ENCODE data around the gene H19.

H19 gene

DNA sequence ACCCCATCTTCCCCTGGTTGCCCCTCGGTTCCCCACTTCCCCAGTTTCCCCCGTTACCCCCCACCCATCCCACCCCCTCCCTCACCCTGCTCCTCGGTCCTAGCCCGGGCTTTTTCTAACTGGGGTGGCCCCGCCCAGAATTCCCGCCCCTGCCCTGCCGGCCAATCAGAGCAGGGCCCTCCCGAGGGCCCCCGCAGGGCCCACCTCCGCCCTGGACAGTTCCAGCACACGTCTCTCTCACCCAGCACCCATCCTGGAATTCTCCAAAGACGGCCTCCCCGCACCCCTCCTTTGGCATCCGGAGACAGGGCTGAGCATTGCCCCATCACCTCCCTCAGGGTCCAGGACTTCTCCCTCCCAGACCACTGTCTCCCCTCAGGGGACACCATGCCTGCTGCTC, at the start of gene H19:
H19 (minus strand) TSS at position 88 of the 400 bp plus-strand sequence.
- DNase-seq (ENCODE audit: low read depth, low spot score): no peak

DNA sequence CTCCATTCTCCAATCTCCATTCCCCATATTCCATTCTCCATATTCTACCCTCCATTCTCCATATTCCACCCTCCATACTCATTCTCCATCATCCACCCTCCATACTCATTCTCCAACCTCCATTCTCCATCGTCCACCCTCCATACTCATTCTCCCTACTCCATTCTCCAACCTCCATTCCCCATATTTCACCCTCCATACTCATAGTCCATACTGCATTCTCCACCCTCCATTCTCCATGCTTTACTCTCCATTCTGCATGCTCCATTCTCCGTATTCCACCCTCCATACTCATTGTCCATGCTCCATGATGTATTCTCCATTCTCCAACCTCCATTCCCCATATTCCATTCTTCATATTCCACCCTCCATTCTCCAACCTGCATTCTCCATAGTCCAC, 44.3 kb upstream of the H19 start:
- DNase-seq (ENCODE audit: low read depth, low spot score): no peak

DNA sequence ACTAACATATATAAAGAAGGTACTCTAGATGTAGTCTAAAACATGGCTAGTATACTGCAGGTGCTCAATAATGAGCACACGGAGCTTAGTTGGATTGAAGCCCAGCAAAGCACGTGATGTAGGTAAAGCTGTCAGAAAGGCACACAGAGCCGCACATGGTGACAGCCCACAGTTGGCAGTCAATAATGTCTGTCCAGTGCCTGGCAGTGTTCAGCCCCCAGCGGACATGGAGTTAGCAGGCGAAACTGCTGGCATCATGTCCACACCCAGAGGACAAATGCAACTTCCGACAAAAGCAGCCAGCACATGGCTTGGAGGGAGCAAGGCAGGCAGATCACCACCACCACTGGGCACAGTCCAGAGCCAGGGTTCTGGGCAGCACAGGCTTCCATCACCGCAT, 43.5 kb upstream of the H19 start:
- no peak for DNase-seq (ENCODE audit: low read depth, low spot score)

DNA sequence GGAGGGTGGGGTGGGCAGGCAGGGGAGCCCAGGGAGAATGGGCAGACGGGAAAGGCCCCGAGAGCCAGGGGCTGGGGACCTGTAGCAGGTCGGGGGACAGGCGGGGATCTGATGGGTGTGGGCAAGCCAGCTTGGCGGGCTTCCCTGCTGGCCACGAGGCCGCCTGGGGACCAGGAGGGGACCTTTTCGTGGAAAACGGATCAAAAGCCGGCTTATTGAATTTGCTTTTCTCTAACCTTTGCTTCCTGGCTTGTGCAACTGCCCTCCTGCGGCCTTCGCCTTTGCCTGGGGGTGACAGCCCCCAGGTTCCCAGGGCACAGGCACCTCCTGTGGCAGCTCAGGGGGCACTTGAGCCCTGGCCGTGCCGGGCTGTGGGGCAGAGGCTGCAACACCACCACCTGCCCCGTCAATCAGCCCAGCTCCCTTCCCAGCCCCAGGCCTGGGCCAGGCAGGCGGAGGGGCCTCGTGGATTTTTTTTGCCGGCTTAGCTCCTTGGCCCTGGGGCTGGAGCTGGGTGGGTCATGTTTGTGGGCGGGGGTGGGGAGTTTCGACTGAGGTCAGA, 41.6 kb upstream of the H19 start:
- DNase-seq (ENCODE audit: low read depth, low spot score): no peak

DNA sequence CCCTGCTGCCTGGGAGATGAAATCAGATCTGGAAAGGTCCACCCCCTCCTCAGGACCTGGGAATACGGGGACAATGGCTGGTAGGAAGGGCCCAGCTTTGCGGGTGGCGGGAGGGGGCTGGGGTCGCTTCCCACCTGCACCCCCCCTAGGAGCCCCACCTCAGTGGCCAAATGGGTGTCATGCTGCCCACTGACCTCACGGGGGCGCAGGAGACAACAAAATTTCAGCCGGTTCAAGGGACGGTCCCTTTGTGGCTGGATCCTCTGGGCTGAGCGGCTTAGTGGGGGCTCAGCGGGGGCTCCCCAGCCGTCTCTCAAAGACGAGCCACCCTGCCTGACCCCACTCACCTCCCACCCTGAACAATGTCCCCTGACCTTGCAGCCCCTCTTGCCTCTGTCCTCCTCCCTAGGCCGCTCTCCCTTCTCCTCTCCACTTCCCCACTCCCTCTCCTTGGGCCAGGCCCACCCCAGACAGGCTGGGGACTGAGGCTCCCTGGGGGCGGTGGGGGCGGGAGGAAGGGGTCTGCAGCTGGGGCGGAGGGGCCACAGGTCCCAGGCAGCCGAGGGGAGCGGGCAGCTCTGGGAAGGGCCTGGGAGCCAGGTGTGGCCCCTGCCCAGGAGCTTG, 39.3 kb upstream of the H19 start:
- DNase-seq (ENCODE audit: low read depth, low spot score): no peak

DNA sequence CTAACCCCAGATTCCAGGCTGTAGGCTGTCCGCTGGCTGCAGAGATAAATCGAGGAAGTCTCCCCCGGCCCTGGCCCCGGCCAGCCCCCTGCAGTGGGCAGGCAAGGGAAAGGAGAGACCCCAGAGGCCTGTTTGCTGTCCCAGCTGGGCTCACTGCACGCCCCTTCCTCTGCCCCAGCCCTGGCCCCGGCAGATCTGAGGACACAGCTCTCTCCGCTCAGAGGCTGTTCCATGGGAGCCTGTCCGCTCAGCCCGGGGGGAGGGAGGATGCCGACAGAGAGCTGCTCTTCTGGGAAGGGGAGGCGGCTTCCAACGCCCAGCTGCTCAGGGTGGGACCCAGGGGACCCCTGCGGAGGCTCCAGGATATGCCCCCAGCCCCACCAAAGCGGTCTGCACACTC, 37.7 kb upstream of the H19 start:
- no peak for DNase-seq (ENCODE audit: low read depth, low spot score)

DNA sequence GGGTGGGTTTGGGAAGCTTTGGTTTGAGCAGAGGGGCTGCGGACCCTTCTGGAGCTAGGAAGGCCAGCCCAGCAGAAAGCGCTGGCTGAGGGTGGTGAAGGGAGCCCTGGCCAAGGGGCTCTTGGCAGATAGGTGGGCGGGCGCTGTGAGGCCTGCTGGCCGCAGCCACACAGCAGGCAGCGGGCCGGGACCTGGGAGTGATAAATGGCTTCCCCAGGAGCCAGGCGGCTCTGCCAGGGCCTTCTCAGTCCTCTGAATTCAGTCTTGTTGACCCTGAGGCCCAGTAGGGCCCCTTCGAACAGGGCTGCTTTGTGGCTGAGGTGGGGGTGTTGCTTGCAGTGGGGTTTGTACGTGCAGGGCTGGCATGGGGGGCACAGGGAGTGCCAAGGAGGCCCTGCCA, 33.4 kb upstream of the H19 start:
- no peak for DNase-seq (ENCODE audit: low read depth, low spot score)

DNA sequence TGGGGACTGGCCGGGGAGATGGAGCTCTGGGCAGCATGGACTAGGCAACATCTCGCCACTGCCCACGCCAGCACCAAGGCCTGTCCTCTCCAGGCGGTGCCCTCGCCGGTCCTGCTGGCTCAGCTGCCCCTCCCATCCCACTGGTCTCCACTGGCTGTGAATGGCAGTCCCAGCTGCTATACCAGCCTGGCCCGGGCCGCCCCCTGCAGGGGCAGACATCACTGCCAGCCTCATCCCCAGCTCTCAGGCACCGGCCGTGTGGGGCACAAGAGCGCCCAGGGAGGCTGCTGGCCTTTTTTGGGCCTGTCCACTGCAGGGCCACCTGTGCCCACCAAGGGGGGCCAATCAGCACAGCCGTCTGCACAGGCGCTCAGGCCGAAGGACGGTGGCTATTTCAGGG, 30.1 kb upstream of the H19 start:
- DNase-seq (ENCODE audit: low read depth, low spot score): no peak

DNA sequence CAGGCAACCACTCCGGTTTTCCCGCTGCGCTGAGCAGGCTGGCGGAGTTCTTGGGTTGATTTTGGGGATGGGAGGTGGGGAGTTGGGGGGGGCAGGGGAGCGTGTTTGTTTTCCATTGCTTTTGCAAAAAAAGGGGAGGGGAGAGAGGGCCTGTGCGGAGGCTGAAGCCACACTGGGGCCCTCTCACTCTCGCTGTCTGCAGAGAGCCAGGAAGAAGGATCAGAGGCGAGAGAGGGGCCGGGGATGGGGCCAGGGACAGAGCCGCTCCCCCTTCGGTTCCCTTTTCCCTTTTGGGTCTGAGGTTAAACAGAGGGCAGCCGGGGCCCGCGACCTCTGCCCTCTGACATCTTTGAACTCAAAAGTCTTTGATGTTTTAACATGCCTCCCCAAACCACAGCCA, 17.4 kb upstream of the H19 start:
- DNase-seq (ENCODE audit: low read depth, low spot score): no peak

DNA sequence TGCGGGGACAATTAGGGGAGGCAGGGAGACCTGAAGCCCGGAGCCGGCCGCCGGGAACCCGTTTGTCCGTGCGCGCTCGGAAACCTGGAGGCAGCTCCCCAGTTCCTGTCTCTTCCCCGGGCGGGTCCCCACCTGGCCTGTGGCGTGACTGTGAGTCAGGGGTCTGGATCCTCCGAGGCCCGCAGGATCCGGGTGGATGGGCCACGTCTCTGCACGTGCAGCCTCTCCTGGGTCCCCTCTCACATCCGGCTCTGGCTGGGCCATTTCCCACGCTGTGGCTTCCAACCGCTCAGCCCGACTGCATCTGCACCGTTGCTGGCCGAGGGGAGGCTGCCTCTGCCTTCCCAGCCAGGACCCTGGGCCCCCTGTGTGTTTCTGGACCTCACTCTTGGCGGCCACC, 14.8 kb upstream of the H19 start:
- no peak for DNase-seq (ENCODE audit: low read depth, low spot score)

DNA sequence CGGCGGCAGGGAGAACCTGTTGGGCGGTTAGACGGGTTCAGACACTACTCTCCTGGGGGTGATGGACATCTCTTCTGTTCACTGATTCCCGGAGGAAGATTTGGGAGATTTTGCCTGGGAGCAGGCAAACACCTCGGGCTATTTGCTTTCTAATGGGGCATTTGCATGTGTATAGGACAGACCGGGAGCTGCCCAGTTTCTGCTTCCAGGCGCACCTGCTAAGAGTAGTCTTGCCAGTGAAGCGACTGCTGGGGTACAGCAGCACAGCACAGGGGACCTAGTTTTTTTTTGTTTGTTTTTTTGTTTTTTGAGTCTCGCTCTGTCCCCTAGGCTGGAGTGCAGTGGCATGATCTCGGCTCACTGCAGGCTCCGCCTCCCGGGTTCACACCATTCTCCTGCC, 6.8 kb upstream of the H19 start:
- no peak for DNase-seq (ENCODE audit: low read depth, low spot score)

DNA sequence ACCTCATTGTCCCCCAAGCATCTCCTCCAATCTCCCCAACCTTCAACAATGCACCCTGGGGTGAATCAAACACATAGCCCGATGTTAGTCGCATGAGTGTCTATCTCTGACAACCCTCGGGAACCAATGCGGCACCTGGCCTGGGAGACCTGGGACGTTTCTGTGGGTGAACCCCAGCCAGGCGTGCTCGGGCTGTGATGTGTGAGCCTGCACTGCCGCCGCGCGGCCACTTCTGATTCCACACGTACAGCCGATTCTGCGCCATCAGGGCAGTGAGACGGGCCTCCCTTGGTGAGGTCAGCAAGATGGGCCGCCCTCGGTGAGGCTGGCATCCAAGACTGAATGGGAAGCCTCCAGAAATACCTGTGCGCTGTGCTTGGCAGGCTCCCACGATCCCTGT, 5.2 kb upstream of the H19 start:
- DNase-seq (ENCODE audit: low read depth, low spot score): no peak

DNA sequence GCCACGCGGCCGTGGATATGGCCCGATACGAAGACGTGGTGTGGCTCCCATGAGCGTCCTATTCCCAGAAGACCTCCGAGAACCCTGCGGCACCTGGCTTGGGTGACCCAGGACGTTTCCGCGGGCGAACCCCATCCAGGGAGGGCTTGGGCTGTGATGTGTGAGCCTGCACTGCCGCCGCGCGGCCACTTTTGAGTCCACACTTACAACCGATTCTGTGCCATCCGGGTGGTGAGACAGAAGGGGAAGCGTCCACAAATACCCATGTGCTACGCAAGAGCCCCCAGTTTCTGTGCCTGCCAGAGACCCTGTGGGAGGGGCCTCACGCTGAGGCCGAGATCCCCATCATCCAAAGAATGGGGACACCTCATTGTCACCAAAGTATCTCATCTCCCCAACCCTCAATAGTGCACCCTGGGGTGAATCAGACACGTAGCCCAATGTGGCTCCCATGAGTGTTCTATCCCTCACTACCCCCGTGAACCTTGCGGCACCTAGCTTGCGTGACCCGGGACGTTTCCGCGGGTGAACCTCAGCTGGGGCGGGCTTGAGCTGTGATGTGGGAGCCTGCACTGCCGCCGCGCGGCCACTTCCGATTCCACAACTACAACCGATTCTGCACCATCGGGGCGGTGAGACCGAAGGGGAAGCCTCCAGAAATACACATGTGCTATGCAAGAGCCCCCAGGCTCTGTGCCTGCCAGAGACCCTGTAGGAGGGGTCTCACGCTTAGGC, 4.6 kb upstream of the H19 start:
- DNase-seq (ENCODE audit: low read depth, low spot score): no peak

DNA sequence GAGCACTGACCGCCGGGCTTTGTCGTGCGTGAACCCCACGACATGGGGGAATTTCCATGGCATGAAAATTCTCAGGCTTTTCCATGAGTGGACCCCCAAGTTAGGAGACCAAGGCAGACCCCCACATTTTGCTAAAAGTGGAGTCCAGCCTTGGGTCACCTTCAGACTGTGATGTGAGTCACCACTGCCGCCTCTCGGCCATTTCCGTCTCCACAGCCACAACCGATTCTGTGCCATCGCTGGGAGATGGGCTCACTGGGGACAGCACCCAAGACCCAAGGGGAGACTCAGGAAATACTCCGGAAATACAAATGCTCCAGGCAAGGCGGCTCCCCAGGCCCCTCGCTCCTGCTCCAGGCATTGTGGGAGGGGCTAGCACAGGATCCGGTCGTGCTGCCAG, 1.2 kb upstream of the H19 start:
- no peak for DNase-seq (ENCODE audit: low read depth, low spot score)

DNA sequence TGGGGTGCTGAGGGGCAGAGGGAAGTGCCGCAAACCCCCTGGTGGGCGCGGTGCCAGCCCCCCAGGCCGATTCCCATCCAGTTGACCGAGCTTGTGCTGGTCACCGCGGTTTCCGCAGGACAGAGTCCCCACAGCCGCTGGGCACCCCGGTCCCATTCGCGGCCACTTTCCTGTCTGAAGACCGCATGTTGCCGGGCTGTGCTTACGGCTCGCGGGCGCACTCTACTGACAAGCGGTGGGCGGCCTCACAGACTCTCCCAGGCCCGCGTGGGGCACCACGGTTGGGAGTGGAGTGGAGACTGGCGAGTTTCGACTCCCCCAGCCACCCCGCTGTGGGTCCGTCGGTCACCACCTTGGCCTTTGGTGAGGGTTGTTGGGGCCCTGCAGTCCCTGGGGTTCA, 648 bp upstream of the H19 start:
- no peak for DNase-seq (ENCODE audit: low read depth, low spot score)

DNA sequence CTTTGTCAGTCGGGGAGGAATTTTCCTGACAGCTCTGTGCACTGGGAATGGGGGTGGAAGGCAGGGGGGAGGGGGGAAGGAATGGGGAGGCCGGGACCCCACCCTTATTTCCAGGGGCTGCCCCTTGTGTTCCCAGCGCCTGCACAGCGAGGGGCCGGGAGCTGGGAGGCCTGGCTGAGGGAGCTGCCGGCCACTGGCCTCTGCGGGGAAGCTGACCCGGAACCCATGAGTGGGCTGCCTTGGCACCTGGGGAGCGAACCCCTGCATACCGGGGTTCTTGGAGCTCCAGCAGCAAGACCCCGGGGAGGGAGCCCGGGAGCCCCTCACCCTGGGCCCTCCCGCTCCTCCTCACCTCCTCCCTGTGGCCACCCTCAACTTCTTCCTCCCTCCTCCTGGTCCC, 3.5 kb downstream of the H19 start:
- no peak for DNase-seq (ENCODE audit: low read depth, low spot score)

DNA sequence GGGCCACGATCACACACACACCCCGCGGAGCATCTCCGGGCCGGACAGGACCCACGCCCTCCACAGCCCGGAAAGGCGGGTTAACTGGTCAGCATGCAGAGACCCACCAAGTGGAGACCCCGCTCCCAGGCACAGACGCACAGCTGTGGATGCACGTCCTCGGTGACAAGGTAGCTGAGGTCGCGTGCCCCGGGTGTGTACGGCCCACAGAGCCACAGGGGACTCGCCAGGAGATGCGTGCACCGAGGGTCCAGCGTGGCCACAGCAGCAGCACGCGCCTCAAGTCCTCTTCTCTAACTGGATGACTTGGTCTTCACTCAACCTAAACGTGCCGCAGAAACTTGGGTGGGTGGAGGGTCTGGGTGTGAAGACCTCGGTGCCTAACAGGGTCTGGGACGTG, 5.5 kb downstream of the H19 start:
- no peak for DNase-seq (ENCODE audit: low read depth, low spot score)

DNA sequence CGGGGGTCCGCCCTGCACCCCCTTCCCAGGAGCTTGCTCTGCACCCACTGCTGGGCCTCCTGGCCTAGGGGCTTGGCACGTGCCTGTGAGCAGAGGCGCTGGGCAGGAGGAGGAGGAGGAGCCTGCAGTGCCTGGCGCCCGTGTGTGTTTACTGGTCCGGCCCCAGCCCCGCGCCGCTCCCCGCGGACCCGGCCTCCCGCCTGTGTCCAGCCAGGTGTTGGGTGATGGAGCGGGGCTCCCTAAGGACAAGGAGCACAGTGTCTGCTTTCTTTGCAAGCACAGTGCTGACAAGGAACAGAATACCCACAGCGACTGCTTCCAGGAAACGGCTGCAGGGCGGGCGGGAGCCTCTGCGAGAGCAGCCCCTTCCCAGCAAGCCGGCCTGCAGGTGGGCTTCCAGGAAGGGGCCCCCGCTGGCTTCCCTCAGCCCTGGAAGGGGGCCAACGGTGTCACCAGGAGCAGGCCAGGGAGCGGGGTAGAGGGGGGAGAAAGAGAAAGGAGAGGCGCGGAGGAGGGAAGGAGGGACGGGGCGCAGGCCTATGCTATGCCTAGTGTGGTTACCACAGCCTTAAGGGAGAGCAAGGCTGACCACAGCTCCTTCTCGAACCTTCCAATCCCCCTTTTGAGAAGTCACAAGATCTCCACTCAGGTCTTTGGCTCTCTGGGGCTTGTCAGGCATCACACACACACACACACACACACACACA, 6.6 kb downstream of the H19 start:
- no peak for DNase-seq (ENCODE audit: low read depth, low spot score)

DNA sequence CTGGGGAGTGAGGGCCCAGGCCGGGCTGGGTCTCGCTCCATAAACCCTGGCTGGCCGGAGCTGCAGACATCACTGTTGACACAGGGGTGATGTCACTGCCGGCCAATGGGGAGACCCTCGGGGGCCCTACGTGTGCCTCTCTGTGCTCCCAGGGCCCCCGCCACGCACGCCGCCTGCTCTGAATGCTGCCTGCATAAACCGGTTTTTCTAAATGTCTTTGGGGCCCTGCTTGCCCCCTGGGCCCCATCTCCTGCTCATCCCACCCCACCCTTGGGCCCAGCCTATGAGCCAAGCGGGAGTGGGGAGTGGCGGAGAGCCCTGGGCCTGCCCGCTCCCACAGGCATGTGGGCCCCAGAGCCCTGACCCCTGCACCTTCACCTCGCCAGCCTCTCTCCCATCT, 7.7 kb downstream of the H19 start:
- DNase-seq (ENCODE audit: low read depth, low spot score): no peak

DNA sequence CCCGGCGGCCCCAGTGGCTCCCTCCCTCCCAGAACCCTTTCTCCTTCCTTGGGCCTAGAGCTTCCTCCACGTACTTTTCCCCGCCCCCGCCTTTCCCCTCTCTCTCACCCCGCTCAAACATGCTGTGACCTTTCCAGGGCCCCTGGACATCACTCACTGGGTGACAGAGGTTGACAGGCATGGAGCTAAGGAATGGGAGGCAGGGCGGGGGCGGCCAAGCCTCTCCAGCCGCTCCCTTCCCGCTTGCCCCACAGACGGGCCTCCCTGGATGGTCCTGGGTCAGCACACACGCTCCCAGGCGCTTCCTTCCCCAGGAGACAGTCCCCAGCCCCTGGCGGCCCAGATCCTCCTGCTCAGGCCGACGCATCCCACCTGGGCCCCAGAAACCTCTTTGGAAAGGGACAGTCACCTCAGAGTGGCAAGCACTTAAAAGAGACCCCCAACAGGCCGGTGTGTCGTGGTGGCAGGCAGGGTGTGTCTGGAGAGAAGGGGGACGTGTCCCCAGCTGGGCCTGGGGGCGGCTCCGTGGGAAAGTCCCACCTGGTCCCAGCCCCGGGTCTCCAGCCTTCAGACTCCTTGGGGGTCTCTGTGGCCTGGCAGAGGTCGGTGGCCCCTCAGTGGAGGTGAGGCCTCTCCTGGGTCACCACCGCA, 8.8 kb downstream of the H19 start:
- DNase-seq (ENCODE audit: low read depth, low spot score): no peak

DNA sequence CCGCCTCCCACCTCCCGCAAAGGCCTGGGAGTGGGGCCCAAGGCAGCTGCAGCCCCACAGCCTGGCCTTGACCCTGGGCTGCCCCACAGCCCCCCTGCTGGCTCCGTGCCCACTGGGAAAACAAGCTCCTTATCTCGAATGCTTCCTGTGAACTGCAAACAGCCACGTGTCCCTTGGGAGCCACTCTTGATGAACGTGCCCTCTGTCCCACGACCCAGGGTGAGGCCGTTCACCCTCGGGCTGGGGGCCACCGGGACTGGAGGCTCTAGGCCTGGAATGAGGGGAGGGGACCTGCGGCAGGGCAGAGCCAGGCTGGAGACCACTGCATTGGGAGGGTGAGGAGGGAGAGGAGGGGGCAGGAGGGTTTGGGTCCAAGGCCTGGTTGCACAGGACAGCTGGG, 9.5 kb downstream of the H19 start:
- no peak for DNase-seq (ENCODE audit: low read depth, low spot score)

DNA sequence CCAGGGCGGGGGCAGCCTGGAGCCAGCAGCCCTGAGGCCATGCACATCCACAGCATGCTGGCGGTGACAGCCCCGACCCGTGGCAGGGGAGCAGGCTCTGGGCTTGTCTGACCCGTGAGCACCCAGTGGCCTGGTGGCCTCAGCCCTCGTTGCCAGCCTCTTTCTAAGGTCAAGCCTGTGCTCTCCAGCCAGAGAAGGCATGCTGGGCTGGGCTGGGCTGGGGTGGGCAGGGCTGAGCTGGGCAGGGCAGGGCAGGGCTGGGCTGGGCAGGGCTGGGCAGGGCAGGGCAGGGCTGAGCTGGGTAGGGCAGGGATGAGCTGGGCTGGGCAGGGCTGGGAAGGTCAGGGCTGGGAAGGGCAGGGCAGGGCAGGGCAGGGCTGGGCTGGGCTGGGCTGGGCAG, 10.6 kb downstream of the H19 start:
- DNase-seq (ENCODE audit: low read depth, low spot score): no peak
